SK-N-MC (cell line): Measurements from ENCODE around the gene BRAF.
A peak's percentile ranks its signal among the peaks of the same experiment; 100 is the strongest.
"Not testable (repeated sequence)": the region's sequence is repeated elsewhere in the genome, so short reads cannot be mapped to it uniquely, and the experiment has no call there.

Experiments
- DNase-seq: peaks from one replicate; pipeline ENCODE4 v3.0.0-alpha.2; 2011; ENCODE audit warnings: low read depth, low spot score
- H3K27ac ChIP-seq: fragments of 200-600 bp; sonication (generic); 2 replicates; pipeline ENCODE4 v1.5.1; 2016; ENCODE audit warnings: mixed run types
- H3K36me3 ChIP-seq: fragments of 200-600 bp; sonication (generic); 2 replicates; pipeline ENCODE4 v1.6.1; 2017; ENCODE audit warnings: antibody characterized with exemption, low read length, mixed read lengths; ENCODE audit not compliant: insufficient read depth
- H3K4me3 ChIP-seq: fragments of 200-600 bp; sonication (generic); 2 replicates; pipeline ENCODE4 v1.5.1; 2016
- H3K9ac ChIP-seq: fragments of 200-600 bp; sonication (generic); 2 replicates; pipeline ENCODE4 v1.8.0; 2017; ENCODE audit warnings: mixed run types, mixed read lengths; ENCODE audit not compliant: insufficient read length
- H3K9me3 ChIP-seq: fragments of 200-600 bp; sonication (generic); 2 replicates; pipeline ENCODE4 v1.6.1; 2017; ENCODE audit warnings: low read depth, mild to moderate bottlenecking, antibody characterized with exemption, low read length, moderate library complexity, mixed read lengths
- EZH2 ChIP-seq: fragments of 200-600 bp; sonication (generic); IDR thresholded peaks from one replicate; pipeline ENCODE4 v1.6.1; 2017; ENCODE audit warnings: antibody characterized with exemption
- FOXP2 ChIP-seq: optimal IDR thresholded peaks from 2 replicates; pipeline ENCODE3; 2011; ENCODE audit warnings: mild to moderate bottlenecking, moderate library complexity; ENCODE audit not compliant: insufficient read depth; ENCODE audit errors: extremely low read length, control extremely low read depth
- POLR2AphosphoS5 ChIP-seq: IDR thresholded peaks from 2 replicates; pipeline ENCODE4 v1.6.1; 2012; ENCODE audit warnings: mild to moderate bottlenecking, low read depth, low read length, borderline replicate concordance

BRAF gene

DNA sequence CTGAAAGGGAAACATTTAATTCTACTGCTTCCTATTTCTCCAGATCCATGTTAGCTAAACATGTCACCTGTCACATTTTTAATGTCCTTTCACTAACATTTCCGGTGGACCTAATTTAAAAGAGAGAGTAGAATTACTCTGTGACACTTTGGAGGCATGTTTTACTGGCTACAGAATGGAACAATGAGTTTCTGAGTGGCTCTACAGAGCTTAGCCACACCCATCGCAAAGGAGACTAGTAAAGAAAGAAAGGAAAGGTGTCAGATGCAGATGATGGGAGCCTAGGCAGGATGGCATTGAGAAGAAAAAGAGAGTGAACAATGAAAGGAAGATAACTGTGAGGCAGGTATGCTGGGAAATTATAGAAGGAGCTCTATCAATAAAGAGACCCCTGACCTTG lies 192.3 kb downstream of the BRAF start:
- no peak overlapping the region for H3K4me3 ChIP-seq
- no peak overlapping the region for H3K9ac ChIP-seq
- peaks cover 11% of the 10 kb centered on the region; the same call in 1 of the 2 replicates for H3K36me3 ChIP-seq
- no peak for DNase-seq
- no peak overlapping the region for H3K27ac ChIP-seq
- no peak for TF ChIP-seq EZH2
- TF ChIP-seq FOXP2 = no peak
- TF ChIP-seq POLR2AphosphoS5 = no peak
- H3K9me3 ChIP-seq = no peaks in the 10 kb centered on the region

DNA sequence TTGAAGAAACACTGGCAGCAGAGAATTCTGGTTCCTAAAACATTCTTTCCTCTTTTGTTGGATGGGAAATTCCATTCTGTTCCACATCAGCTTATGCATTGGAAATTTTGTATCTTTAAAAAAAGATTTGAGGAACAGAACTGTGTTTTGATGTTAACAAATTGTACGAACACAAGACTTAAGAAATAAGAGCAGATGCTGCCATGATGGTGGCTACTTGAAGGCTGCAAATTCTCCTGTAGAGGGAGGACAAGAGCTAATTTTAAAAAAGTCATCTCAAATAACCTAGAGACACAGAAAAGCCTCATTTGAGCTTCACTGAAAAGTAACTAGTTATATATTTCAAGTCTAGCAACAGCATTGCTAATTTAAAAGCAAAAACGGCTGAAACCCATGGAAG lies 198.4 kb downstream of the BRAF start:
- peak; percentile 18 for DNase-seq
- H3K9me3 ChIP-seq = no peaks in the 10 kb centered on the region
- no peak for TF ChIP-seq POLR2AphosphoS5
- TF ChIP-seq FOXP2 = no peak
- no peak for TF ChIP-seq EZH2
- no peak overlapping the region for H3K9ac ChIP-seq
- peaks cover 3% of the 10 kb centered on the region; the same call in 1 of the 2 replicates for H3K36me3 ChIP-seq
- no peak overlapping the region for H3K27ac ChIP-seq
- no peak overlapping the region for H3K4me3 ChIP-seq

- no peaks in the 10 kb centered on the region for H3K9me3 ChIP-seq
- no peak overlapping the region for H3K27ac ChIP-seq
- DNase-seq = no peak
- H3K36me3 ChIP-seq = no peaks in the 10 kb centered on the region; the same call in 1 of the 2 replicates
- H3K9ac ChIP-seq = no peak overlapping the region
- TF ChIP-seq POLR2AphosphoS5 (no peak), EZH2 (no peak), FOXP2 (no peak)
- H3K4me3 ChIP-seq = no peak overlapping the region
Observed at GRCh38 chr7:140724706-140725105, 200.0 kb downstream of the BRAF start.

GRCh38 chr7:140723574-140723973 lies 201.2 kb downstream of the BRAF start:
- Histone ChIP-seq H3K27ac (no peak overlapping the region), H3K4me3 (no peak overlapping the region), H3K9me3 (no peaks in the 10 kb centered on the region), H3K9ac (no peak overlapping the region), H3K36me3 (no peaks in the 10 kb centered on the region; the same call in 1 of the 2 replicates)
- DNase-seq = no peak
- TF ChIP-seq FOXP2 (no peak), POLR2AphosphoS5 (no peak)

DNA sequence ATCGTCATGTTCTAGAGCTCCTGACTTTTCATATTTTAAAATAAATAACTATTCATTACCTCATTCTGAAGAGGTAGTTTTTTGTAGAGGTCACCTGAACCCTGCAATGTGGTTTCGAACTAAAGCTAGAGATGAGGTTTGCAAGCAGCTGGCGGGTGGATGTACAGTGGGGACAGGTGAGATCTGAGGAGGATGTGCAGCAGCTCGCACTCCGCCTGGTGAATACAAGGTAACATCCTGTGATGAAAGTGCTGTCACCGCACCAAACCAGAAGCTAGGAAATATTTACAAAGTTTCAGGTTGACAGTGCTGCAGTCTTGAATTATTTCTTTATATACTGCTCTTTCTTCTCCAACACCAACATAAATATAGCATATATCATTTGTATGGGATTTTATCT lies 201.7 kb downstream of the BRAF start:
- Histone ChIP-seq H3K9me3 (no peaks in the 10 kb centered on the region), H3K4me3 (no peak overlapping the region), H3K36me3 (no peaks in the 10 kb centered on the region; the same call in 1 of the 2 replicates), H3K27ac (no peak overlapping the region), H3K9ac (no peak overlapping the region)
- no peak for DNase-seq
- no peak for TF ChIP-seq EZH2
- TF ChIP-seq POLR2AphosphoS5 = no peak
- no peak for TF ChIP-seq FOXP2

DNA sequence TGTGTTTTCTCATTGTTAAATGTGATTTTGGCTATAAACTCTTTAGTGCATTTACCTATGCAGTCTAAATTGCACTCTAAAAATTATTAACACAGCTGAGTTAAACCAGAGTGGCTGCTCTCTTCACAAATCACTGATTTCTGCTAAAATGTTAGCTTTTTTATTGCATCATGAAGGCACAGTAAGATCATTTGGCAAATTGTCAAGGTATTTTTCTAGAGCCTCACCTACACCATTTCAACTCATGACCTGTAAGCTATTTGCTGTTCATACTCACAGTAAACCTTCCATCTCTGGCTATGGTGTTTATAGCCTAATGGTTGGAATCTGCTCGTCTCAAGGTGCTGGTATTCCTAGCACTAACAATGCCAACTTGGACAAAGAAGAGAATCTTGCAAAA lies 202.5 kb downstream of the BRAF start:
- TF ChIP-seq EZH2 (no peak), FOXP2 (no peak), POLR2AphosphoS5 (no peak)
- H3K36me3 ChIP-seq = no peaks in the 10 kb centered on the region; the same call in 1 of the 2 replicates
- H3K9ac ChIP-seq = no peak overlapping the region
- H3K4me3 ChIP-seq = no peak overlapping the region
- H3K9me3 ChIP-seq = no peaks in the 10 kb centered on the region
- DNase-seq = no peak
- no peak overlapping the region for H3K27ac ChIP-seq

GRCh38 chr7:140719721-140720120 lies 205.0 kb downstream of the BRAF start:
- no peaks in the 10 kb centered on the region for H3K9me3 ChIP-seq
- H3K9ac ChIP-seq = no peak overlapping the region
- H3K36me3 ChIP-seq = no peaks in the 10 kb centered on the region; the same call in 1 of the 2 replicates
- no peak for DNase-seq
- H3K4me3 ChIP-seq = no peak overlapping the region
- H3K27ac ChIP-seq = no peak overlapping the region
- TF ChIP-seq POLR2AphosphoS5 = no peak
- no peak for TF ChIP-seq EZH2
- no peak for TF ChIP-seq FOXP2

DNA sequence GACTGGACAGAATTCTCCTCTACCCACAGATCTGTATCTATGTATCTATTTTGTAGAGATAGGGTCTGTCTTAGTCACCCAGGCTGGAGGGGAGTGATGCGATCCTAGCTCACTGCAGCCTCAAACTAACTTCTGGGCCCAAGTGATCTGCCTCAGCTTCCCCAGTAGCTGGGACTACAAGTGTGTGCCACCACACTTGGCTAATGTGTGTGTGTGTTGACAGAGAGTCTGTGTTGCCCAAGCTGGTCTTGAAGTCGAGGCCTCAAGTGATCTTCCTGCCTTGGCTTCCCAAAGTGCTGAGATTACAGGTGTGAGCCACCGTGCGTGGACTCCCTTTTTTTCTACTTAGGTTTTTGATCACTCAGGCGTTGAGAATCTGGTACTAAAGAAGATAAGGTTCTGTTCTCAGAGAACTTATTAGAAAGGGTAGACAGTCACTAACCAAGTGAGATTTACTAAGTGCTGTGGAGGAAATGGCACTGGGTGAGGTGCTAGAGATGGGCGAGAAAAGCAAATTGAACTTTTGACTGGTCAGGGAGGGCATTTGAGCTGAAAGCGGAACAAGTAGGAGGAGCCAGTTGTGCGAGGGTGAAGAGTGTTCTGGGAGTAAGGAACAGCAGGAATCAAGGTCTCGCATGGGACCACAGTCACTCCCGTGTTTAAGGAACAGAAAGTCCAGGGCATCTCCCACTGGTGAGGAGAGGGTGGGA lies 210.2 kb downstream of the BRAF start:
- Histone ChIP-seq H3K9ac (no peak overlapping the region), H3K36me3 (peaks cover 5% of the 10 kb centered on the region; the same call in 1 of the 2 replicates), H3K9me3 (no peaks in the 10 kb centered on the region), H3K4me3 (no peak overlapping the region), H3K27ac (no peak overlapping the region)
- no peak for DNase-seq
- TF ChIP-seq FOXP2 (no peak), POLR2AphosphoS5 (no peak), EZH2 (no peak)

GRCh38 chr7:140712392-140712791 lies 212.3 kb downstream of the BRAF start:
- not testable (repeated sequence) for H3K36me3 ChIP-seq, H3K9me3 ChIP-seq, H3K9ac ChIP-seq, H3K4me3 ChIP-seq, H3K27ac ChIP-seq, DNase-seq

DNA sequence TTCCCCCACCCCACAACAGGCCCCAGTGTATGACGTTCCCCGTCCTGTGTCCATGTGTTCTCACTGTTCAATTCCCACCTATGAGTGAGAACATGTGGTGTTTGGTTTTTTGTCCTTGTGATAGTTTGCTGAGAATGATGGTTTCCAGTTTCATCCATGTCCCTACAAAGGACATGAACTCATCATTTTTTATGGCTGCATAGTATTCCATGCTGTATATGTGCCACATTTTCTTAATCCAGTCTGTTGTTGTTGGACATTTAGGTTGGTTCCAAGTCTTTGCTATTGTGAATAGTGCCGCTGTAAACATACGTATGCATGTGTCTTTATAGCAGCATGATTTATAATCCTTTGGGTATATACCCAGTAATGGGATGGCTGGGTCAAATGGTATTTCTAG lies 216.0 kb downstream of the BRAF start:
- H3K9ac ChIP-seq, H3K27ac ChIP-seq, H3K9me3 ChIP-seq, H3K4me3 ChIP-seq, DNase-seq: not testable (repeated sequence)
- peaks cover 26% of the 10 kb centered on the region for H3K36me3 ChIP-seq
